Immature natural killer cell (primary cell): ENCODE data around the gene C14orf180. TPM values are rescaled to one million over a fixed set of nuclear protein-coding genes. Genes with fewer than 3 reads are reported as not detected.
"Not testable (repeated sequence)": the region's sequence is repeated elsewhere in the genome, so short reads cannot be mapped to it uniquely, and the experiment has no call there.

ENCODE experiments used
- DNase-seq, 3 donors: peaks; one replicate each; pipeline ENCODE4 v3.0.0; 2022; ENCODE audit warnings: mixed read lengths in 1 of 3
- H3K27ac Mint-ChIP-seq, 6 donors: one replicate each; pipeline ENCODE4 v1.8.0; 2020; ENCODE audit warnings: mixed read lengths in 6 of 6, mild to moderate bottlenecking in 5 of 6, inconsistent platforms in 4 of 6, moderate library complexity in 3 of 6
- H3K27me3 Mint-ChIP-seq, 3 donors: one replicate each; pipeline ENCODE4 v1.8.0; 2020 to 2021; ENCODE audit warnings: low read depth in 3 of 3, mild to moderate bottlenecking in 3 of 3, mixed read lengths in 3 of 3, moderate library complexity in 3 of 3, inconsistent platforms in 1 of 3
- H3K36me3 Mint-ChIP-seq, 3 donors: one replicate each; pipeline ENCODE4 v1.8.0; 2020; ENCODE audit warnings: mixed read lengths in 3 of 3, inconsistent platforms in 2 of 3, mild to moderate bottlenecking in 2 of 3
- H3K4me1 Mint-ChIP-seq, 2 donors: one replicate each; pipeline ENCODE4 v1.8.0; 2020; ENCODE audit warnings: inconsistent platforms in 2 of 2, mild to moderate bottlenecking in 2 of 2, mixed read lengths in 2 of 2, moderate library complexity in 1 of 2
- H3K4me3 Mint-ChIP-seq, 5 donors: one replicate each; pipeline ENCODE4 v1.8.0; 2020; ENCODE audit warnings: mild to moderate bottlenecking in 5 of 5, mixed read lengths in 5 of 5, inconsistent platforms in 3 of 5, moderate library complexity in 3 of 5
- H3K9me3 Mint-ChIP-seq, 6 donors: one replicate each; pipeline ENCODE4 v1.8.0; 2020; ENCODE audit warnings: mild to moderate bottlenecking in 6 of 6, mixed read lengths in 6 of 6, inconsistent platforms in 4 of 6, moderate library complexity in 3 of 6
- polyA plus RNA-seq, 3 donors: library from polyadenylated mRNA; unstranded; fragments of 300-500 nt; fragmentation: Illumina TruSeq; gene quantifications; one replicate each; pipeline ENCODE4 v1.2.3, GENCODE V29; 2021

Gene C14orf180
- polyA plus RNA-seq, 3 donors from 2014 or later = not detected

DNA sequence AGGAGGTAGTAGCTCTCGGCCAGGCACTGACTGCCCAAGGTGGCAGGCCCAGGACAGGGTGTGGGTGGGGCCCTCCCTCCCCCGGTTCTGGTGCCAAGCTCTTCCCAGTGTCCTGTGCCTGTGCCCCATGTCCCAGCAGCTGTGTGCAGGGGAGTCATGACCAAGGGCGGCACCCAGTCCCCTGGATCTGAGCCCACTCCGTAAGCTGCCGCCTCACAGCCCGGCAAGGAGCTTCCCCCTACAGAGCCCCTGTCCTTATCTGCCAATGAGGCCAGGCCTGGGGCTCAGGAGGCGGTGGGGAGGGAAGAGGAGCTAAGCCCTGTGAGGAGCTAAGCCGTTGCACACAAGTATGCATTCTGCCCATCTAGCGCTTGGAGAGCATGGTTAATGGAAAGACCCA, 5.6 kb upstream of the C14orf180 start:
- Mint-ChIP-seq H3K4me1 (no peaks in the 10 kb centered on the region), H3K27me3 (peaks cover 0 to 3% (median 2%) of the 10 kb centered on the region in 3 donors), H3K9me3 (no peaks in the 10 kb centered on the region), H3K27ac (no peak overlapping the region), H3K36me3 (no peaks in the 10 kb centered on the region), H3K4me3 (no peak overlapping the region)
- no peak for DNase-seq

DNA sequence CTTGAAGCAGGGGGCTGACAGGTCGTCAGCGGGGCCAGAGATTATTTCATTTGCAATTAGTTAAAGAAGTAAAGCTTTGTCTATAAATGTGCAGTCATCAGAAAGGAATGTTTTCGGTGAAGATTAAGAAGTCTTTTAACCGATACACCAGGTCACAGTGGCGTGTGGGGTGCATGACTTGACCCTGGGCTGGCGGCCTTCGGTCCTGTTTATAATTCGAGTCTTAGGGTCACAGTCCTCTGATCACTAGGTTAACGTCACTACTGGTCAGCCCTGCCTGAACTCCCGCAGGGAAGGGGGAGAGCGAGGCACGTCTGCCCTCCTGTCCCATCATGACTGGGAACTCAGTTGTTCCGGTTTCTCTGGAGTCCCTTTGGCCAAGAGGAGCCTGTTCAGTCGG, 5.0 kb upstream of the C14orf180 start:
- Mint-ChIP-seq H3K9me3 (no peaks in the 10 kb centered on the region), H3K27ac (no peak overlapping the region), H3K4me1 (no peaks in the 10 kb centered on the region)

DNA sequence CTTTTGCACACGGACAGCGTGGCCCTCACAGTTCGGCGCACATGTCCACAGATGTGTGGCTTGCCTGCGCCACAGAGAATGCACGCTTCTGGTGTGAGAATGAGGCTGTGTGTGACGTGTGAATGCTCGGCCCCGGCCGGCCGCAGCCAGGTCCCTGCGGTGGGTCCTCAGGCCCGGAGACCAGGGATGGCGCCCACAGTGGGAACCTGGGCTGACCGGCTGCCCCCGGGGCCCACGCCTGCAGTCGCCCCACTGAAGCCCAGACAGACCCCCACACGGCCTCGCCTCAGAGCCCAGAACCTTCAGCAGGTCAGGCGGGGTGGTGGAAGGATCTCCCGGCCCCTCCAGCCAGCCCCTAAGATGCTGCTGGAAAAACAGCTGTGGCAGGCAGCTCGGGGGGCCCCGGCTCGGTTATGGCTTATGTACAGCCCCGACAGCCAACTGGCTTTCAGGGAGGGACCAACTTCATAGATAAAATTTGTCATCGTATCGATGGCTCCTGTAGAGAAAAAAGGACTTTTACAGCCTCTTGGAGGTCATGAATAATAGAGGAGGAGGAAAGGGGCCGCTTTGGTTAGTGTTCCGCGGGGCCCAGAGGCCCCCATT, 4.5 kb upstream of the C14orf180 start:
- Mint-ChIP-seq H3K27ac (no peak overlapping the region), H3K4me3 (no peak overlapping the region), H3K36me3 (no peaks in the 10 kb centered on the region), H3K9me3 (no peaks in the 10 kb centered on the region), H3K4me1 (no peaks in the 10 kb centered on the region), H3K27me3 (peaks cover 0 to 3% (median 2%) of the 10 kb centered on the region in 3 donors)
- no peak for DNase-seq

More for the DNA sequence above, 5.0 kb upstream of the C14orf180 start:
- H3K36me3 Mint-ChIP-seq = no peaks in the 10 kb centered on the region
- no peak overlapping the region for H3K4me3 Mint-ChIP-seq
- peaks cover 0 to 3% (median 2%) of the 10 kb centered on the region in 3 donors for H3K27me3 Mint-ChIP-seq
- no peak for DNase-seq

DNA sequence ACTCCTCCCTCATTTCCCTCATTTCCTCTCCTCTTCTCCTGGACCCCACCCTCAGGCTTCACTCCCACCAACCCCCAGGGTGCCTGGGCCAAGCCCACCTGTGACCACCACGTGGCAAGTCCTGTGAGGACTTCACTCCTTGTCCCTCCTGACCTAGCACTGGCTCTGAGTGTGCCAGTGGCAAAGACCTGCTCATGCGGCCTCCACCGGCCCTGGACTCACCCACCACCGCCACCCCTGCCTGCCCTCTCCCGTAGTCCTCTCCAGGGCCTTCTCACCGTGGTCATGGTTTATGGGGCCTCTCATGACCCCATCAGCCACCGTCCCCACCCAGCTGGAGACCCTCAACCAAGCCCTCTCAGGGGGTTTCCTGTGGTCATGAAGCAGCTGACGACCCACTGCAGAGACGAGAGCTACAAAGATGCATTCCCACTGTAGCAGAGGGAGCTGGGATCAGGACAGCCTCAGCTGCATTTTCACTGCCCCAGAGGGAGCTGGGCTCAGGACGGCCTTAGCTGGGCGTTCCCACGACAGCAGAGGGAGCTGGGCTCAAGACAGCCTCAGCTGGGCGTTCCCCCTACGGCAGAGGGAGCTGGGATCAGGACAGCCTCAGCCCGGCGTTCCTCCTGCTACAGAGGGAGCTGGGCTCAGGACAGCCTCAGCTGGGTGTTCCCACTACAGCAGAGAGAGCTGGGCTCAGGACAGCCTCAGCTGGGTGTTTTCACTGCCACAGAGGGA, 3.2 kb upstream of the C14orf180 start:
- Mint-ChIP-seq H3K4me1 (no peaks in the 10 kb centered on the region), H3K36me3 (no peaks in the 10 kb centered on the region), H3K27me3 (peaks cover 0 to 3% (median 2%) of the 10 kb centered on the region in 3 donors), H3K9me3 (no peaks in the 10 kb centered on the region), H3K4me3 (no peak overlapping the region), H3K27ac (no peak overlapping the region)
- no peak for DNase-seq

DNA sequence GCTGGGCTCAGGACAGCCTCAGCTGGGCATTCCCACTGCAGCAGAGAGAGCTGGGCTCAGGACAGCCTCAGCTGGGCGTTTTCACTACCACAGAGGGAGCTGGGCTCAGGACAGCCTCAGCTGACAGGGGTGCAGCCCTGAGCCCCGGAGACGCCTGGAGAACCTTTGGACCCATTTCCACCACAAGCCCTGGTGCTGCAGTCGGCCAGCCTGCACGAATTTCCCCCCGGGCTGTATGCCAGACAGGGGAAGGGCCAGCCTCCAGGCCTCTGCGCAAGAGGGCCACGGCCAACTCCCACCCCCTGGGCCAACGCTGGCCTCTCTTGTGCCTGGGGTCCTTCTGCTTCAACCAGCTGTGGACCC, 2.6 kb upstream of the C14orf180 start:
- no peak overlapping the region for H3K27ac Mint-ChIP-seq
- H3K4me1 Mint-ChIP-seq = no peaks in the 10 kb centered on the region
- no peaks in the 10 kb centered on the region for H3K9me3 Mint-ChIP-seq
- peaks cover 0 to 3% (median 2%) of the 10 kb centered on the region in 3 donors for H3K27me3 Mint-ChIP-seq
- no peaks in the 10 kb centered on the region for H3K36me3 Mint-ChIP-seq
- no peak for DNase-seq
- H3K4me3 Mint-ChIP-seq = no peak overlapping the region

DNA sequence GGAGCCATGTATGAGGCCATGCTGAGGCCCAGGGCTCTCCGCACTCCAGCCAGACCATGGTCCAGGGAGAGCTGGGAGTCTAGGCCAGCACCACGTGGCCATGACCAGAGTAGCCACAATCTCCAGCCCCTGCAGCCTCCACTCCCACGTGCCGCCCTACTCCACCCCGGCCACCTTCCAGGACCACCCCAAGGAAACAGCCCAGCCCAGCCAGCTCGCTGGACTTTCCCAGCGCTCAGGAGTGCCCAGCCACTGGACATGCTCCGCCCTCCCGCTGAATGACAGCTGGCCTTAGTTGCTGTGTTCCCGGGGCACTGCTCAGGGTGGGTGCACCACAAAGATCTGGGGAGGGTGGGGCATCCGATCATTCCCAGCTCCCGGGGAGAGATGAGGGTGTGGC, 2.1 kb upstream of the C14orf180 start:
- no peaks in the 10 kb centered on the region for H3K9me3 Mint-ChIP-seq
- peaks cover 0 to 3% (median 2%) of the 10 kb centered on the region in 3 donors for H3K27me3 Mint-ChIP-seq
- no peaks in the 10 kb centered on the region for H3K4me1 Mint-ChIP-seq
- no peak for DNase-seq
- no peak overlapping the region for H3K27ac Mint-ChIP-seq
- no peak overlapping the region for H3K4me3 Mint-ChIP-seq
- no peaks in the 10 kb centered on the region for H3K36me3 Mint-ChIP-seq

DNA sequence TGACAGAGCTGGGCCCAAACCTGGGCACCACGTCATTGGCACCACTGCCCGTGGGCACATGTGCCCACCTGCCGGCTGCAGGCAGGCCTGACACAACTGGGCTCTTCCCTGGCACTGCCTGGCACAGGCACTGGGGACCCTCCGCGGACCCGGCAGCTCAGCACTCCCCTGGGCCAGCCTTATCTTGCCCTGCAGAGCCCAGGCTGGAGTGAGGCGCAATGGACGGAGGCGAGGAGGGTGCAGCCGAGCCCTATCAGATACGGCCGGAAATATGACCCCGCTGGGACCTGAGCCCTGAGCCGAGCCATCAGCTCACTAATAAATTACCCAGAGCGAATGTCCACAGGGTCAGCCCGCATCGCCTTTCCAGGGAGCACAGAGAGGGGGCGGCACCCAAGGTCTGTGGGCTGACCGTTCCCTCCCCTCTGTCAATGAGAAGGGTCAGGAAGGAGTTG, 1.7 kb upstream of the C14orf180 start:
- Mint-ChIP-seq H3K9me3 (no peaks in the 10 kb centered on the region), H3K27ac (no peak overlapping the region), H3K27me3 (peaks cover 0 to 3% (median 2%) of the 10 kb centered on the region in 3 donors), H3K4me1 (no peaks in the 10 kb centered on the region), H3K4me3 (no peak overlapping the region), H3K36me3 (no peaks in the 10 kb centered on the region)
- no peak for DNase-seq

DNA sequence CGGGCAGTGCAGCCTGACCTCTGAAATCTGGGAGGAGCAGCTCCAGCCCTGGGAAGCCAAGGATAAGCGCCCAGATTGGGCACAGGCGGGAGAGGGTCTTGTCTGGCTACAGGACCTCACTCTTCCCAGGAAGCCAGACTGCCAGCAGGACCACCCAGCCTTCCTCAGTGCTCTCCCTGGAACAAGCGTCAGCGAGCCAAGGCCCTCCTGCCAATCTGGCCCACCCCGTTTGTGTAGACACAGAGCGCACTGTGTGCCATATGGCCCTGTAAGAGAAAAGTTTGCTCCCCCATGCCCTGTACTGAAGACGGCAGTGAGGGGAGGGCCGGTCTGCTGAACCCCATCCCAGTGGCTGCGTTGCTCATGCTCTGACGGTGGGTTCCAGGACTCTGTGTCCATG, 1.2 kb upstream of the C14orf180 start:
- H3K4me3 Mint-ChIP-seq = no peak overlapping the region

DNA sequence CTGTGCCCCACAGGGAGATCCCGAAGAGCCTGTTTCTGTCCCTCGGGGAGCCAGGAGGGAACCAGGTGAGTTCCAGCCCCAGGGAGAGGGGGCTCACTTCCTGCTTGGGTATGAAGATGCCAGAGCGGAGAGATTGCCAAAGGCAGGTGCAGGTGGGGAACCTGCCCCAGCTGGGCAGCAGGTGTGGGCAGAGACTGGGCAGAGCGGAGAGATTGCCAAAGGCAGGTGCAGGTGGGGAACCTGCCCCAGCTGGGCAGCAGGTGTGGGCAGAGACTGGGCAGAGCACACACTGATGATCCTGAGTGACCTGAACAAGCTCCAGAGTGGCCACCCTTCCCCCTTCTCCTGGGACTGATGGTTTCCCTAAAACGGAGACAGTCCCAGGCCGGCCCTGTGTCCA, 375 bp downstream of the C14orf180 start:
- not testable (repeated sequence) for H3K9me3 Mint-ChIP-seq, H3K27me3 Mint-ChIP-seq, H3K36me3 Mint-ChIP-seq, H3K27ac Mint-ChIP-seq, H3K4me3 Mint-ChIP-seq, DNase-seq, H3K4me1 Mint-ChIP-seq

More for the DNA sequence above, 1.2 kb upstream of the C14orf180 start:
- no peak for DNase-seq
- Mint-ChIP-seq H3K9me3 (no peaks in the 10 kb centered on the region), H3K4me1 (no peaks in the 10 kb centered on the region), H3K36me3 (no peaks in the 10 kb centered on the region), H3K27ac (no peak overlapping the region), H3K27me3 (peaks cover 0 to 3% (median 2%) of the 10 kb centered on the region in 3 donors)

DNA sequence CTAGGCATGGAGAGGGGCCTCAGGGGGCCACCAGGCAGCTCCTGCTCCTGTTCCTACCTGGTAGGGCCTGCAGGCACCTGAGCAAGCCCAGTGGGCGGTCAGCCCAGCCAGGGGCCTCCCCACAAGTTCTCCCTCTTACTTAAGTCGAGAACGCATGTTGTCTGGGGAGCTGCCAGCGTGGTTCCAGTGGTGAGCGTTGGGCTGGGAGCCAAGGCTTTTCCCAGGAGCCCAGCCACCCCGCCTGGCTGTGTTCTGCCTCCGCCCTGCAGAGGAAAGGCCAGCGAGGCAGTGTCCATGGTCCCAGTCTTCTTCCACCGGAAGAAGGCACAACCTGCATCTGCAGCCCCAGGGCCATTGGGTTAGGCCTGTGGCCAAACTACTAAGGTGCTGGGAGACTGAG, 1.4 kb downstream of the C14orf180 start:
- Mint-ChIP-seq H3K27me3 (peaks cover 2 to 3% (median 2%) of the 10 kb centered on the region in 3 donors), H3K4me1 (no peaks in the 10 kb centered on the region), H3K36me3 (no peaks in the 10 kb centered on the region), H3K9me3 (no peaks in the 10 kb centered on the region), H3K4me3 (no peak overlapping the region), H3K27ac (no peak overlapping the region)
- no peak for DNase-seq

DNA sequence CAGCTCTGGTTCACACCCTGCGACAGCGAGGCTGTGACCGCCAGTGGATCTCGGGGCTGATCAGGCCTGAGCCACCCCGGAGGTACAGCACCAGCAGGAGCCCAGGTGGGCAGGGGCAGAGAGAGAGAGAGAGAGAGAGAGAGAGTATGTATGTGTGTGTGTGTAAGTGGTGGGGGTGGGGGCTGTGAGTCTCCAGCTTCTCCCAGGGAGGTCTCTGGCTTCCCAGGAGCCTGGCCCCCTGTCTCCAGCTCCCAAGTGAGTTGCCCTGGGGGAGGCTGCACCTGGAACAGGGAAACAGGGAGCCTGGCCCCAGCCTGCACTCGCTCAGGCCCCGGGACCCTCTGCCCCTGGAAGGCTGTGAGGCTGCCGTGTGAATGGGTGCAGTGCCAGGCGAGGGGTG, 2.0 kb downstream of the C14orf180 start:
- no peak overlapping the region for H3K27ac Mint-ChIP-seq
- H3K36me3 Mint-ChIP-seq = no peaks in the 10 kb centered on the region
- H3K9me3 Mint-ChIP-seq = no peaks in the 10 kb centered on the region
- no peak for DNase-seq
- H3K4me3 Mint-ChIP-seq = no peak overlapping the region
- H3K27me3 Mint-ChIP-seq = peaks cover 2 to 3% (median 2%) of the 10 kb centered on the region in 3 donors
- H3K4me1 Mint-ChIP-seq = no peaks in the 10 kb centered on the region

DNA sequence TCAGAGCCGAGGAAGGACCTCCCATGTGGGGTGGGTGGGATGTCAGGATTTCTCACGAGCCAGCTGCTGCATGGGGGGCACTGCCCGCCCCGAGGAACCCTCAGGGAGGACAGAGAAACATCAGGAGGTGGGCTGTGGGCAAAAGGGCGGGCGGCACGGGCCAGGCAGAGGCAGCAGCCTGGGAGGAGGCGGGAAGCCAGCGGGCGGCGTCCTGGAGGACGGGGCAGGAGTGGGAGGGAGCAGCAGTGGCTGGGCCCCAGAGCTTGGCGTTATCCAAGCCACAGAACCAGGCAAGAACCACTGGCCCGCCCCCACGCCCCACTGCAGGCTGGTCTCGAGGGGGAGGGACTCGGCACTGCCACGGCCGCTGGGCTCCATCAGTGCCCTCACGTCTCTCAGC, 2.4 kb downstream of the C14orf180 start:
- Mint-ChIP-seq H3K4me3 (no peak overlapping the region), H3K36me3 (no peaks in the 10 kb centered on the region), H3K9me3 (no peaks in the 10 kb centered on the region), H3K4me1 (no peaks in the 10 kb centered on the region), H3K27ac (no peak overlapping the region), H3K27me3 (peaks cover 2 to 3% (median 2%) of the 10 kb centered on the region in 3 donors)
- no peak for DNase-seq

DNA sequence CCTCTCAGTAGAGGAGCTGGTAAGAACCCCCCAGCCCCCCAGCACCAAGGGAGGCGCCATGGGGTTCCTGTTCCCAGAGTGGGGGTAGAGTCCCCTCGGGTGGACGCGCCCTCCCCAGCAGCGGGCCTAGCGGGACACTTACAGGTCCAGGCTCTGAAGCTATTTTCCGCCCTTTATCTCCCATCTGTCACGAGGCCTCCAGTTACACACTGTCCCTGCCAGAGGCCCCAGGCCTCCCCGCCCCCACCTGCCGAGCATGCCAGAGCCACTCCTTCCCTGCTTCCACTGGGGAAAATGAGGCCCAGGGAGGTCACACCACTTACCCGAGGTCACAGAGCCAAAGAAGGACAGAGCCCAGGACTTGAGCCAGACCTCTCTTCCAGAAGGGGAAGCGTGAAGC, 3.1 kb downstream of the C14orf180 start:
- no peaks in the 10 kb centered on the region for H3K4me1 Mint-ChIP-seq
- H3K4me3 Mint-ChIP-seq = no peak overlapping the region
- H3K27me3 Mint-ChIP-seq = peaks cover 2 to 3% (median 2%) of the 10 kb centered on the region in 3 donors
- H3K27ac Mint-ChIP-seq = no peak overlapping the region
- no peaks in the 10 kb centered on the region for H3K9me3 Mint-ChIP-seq
- DNase-seq = no peak
- H3K36me3 Mint-ChIP-seq = no peaks in the 10 kb centered on the region

DNA sequence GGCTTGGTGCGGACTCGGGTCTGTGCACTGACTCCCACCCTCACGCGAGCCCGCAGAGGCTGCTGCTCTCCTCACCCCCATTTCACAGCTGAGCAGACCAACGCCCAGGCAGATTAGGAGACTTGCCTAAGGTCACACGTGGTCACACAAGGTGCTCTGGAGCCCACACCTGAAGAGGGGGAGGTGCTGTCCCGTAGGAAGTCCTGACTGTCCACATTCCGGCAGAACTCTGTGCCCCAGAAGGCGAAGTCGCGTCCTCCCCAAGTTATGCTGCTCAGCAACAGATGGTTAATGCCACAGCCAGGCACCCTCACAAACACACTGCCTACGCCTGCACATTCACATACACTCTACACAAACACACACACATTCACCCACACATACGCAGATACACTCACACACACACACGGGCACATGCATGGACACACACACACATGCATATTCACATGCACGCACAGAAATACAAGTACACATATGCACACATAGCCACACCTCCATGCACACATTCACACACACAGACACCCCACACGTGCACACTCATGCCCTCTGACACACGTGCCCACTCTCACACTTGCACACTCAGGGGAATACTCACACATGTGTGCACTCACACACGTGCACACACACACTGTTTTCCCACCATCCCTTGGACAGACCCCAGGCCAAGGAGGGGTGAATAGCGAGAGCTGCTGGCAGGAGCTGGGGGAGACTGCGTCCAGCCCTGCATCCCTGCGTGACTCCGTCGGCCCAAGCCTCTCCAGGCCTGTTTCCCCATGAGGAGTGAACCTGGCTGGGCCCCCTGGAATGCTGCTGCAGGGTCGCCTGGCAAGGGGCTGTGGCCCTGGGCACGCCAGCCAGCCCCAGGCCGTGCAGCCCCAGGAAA, 4.1 kb downstream of the C14orf180 start:
- peaks cover 2 to 3% (median 2%) of the 10 kb centered on the region in 3 donors for H3K27me3 Mint-ChIP-seq
- DNase-seq = no peak
- H3K4me1 Mint-ChIP-seq = no peaks in the 10 kb centered on the region
- H3K27ac Mint-ChIP-seq = no peak overlapping the region
- H3K4me3 Mint-ChIP-seq = no peak overlapping the region
- H3K36me3 Mint-ChIP-seq = no peaks in the 10 kb centered on the region
- no peaks in the 10 kb centered on the region for H3K9me3 Mint-ChIP-seq
